HK-2 (cell line): ENCODE measurements around the gene DCLK2.
A peak's percentile ranks its signal among the peaks of the same experiment; 100 is the strongest.

ENCODE experiments used
- DNase-seq: peaks from one replicate; pipeline ENCODE4 v3.0.0-alpha.2; 2018; ENCODE audit not compliant: unreplicated experiment

DCLK2 gene

GRCh38 chr4:150069353-150069752, 8.9 kb upstream of the DCLK2 start:
- no peak for DNase-seq

GRCh38 chr4:150070464-150071170, 7.6 kb upstream of the DCLK2 start:
- no peak for DNase-seq

- no peak for DNase-seq
These were observed 5.8 kb upstream of the DCLK2 start for GRCh38 chr4:150072471-150072870.

- DNase-seq: no peak
These were observed 5.1 kb upstream of the DCLK2 start for GRCh38 chr4:150072906-150073714.

- no peak for DNase-seq
These were observed 4.2 kb upstream of the DCLK2 start for GRCh38 chr4:150074064-150074463.

- DNase-seq: peak; percentile 57
These were observed 385 bp downstream of the DCLK2 start for GRCh38 chr4:150078579-150079080.

GRCh38 chr4:150079081-150079581, 886 bp downstream of the DCLK2 start:
- peak; percentile 56 for DNase-seq

GRCh38 chr4:150080337-150080736, 2.1 kb downstream of the DCLK2 start:
- no peak for DNase-seq

GRCh38 chr4:150080875-150081274, 2.6 kb downstream of the DCLK2 start:
- no peak for DNase-seq

GRCh38 chr4:150082241-150082640, 4.0 kb downstream of the DCLK2 start:
- no peak for DNase-seq

GRCh38 chr4:150087006-150087405, 8.8 kb downstream of the DCLK2 start:
- DNase-seq: no peak

GRCh38 chr4:150089732-150090131, 11.5 kb downstream of the DCLK2 start:
- DNase-seq: no peak

GRCh38 chr4:150090836-150091235, 12.6 kb downstream of the DCLK2 start:
- no peak for DNase-seq

- DNase-seq: no peak
These were observed 16.4 kb downstream of the DCLK2 start for GRCh38 chr4:150094676-150095075.

GRCh38 chr4:150096625-150097024, 18.4 kb downstream of the DCLK2 start:
- DNase-seq: no peak

GRCh38 chr4:150098214-150098613, 20.0 kb downstream of the DCLK2 start:
- DNase-seq: no peak

- no peak for DNase-seq
These were observed 26.3 kb downstream of the DCLK2 start for GRCh38 chr4:150104404-150105027.

GRCh38 chr4:150106886-150107285, 28.6 kb downstream of the DCLK2 start:
- no peak for DNase-seq

GRCh38 chr4:150108691-150109090, 30.4 kb downstream of the DCLK2 start:
- DNase-seq: no peak

GRCh38 chr4:150114641-150115040, 36.4 kb downstream of the DCLK2 start:
- no peak for DNase-seq

GRCh38 chr4:150115851-150116250, 37.6 kb downstream of the DCLK2 start:
- DNase-seq: no peak

- DNase-seq: no peak
These were observed 38.3 kb downstream of the DCLK2 start for GRCh38 chr4:150116506-150116905.
